ENCODE data around the gene EIF3D. TPM values are rescaled to one million over a fixed set of nuclear protein-coding genes. Genes with fewer than 3 reads are reported as not detected.

The EIF3D gene
- total and polyA plus RNA-seq, 9 of the 15 experiments (the other 6 are each of a cell fraction or from before 2014, with no cell fraction given), result 191 to 422 (median 279) TPM

DNA sequence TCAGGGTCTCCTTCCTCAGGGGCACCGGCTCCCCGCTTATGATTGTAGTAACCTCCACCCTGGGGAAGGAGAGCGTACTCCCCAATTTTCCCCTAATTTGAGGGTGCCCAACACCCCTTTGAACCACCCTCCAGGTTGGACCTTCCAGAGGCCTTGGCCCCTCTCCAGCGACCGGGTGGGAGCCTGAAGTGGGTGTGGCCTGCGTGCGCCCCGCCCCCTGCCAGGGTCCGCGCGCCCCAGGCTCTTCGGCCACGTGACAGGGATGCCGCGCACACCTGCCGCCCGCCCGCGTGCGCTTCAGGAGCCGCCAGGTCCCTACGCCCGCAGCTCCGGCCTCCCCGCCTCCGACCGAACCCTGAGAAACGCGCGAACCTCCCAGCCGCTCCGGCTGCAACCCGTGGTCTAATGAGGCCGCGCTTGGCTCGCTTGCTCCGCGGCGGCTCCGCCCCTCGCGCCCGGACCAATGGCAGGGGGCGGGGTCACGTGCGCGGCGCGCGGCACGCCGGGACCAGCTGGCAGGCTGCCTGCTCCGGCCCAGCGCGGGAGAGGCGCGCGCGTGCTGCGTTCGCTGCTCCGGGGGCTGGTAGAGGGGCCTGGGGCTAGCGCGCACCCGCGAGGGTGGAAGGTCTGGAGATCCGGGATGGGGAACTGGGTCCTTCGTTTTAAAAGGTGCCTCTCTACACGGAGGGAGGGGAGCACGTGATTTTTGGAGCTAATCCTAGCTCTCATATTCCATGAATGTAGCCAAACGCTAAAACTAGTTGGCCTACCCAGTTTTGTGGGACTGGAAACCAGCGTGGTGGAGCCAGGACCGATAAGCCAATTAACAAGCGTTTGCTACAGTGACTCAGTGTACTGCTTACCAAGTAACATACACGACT is 22.1 kb downstream of the EIF3D start, which contains the start of gene FOXRED2:
TSS of gene FOXRED2 (minus strand) at position 404 of the 881 bp plus-strand sequence. CDS start 618 bp downstream, outside the sequence.
- H3K9me1 ChIP-seq (ENCODE audit: control insufficient read depth, insufficient read depth, low read length), result no peaks in the 10 kb centered on the region
- in situ Hi-C loops (cut with MboI) (no loop called here), intact Hi-C loops (cut with micrococcal nuclease) (loop anchor here (2.0 kb wide), 1 partner anchor 26 kb away; the partner anchor contains the start of gene TXN2)
- H3K9me3 ChIP-seq (replicated peaks; ENCODE audit: control insufficient read depth, insufficient read depth, low read depth, low read length), result no peaks in the 10 kb centered on the region
- peaks cover 43% of the 10 kb centered on the region for H3K36me3 ChIP-seq (ENCODE audit: control insufficient read depth, insufficient read depth, low read length)
- ATAC-seq (peak; percentile 92), FAIRE-seq (peak; percentile 85), DNase-seq (ENCODE audit: extremely low read depth in 1 of 4, low spot score in 3 of 4) (peak; percentile 90 to 94 (median 93))
- H3K4me3 ChIP-seq, result peak within 1 kb of the TSS; percentile 53
- ChIA-PET CTCF (ENCODE audit: low intra/inter-chr PET ratio) (no interaction called here), POLR2A (interaction anchor here (0.7 to 2.6 kb wide), 8 partner anchors 9 to 26 kb away, joined by 3 to 13 read pairs (median 4); no protein-coding TSS in a partner anchor)
- H3K27me3 ChIP-seq (ENCODE audit: control insufficient read depth in 2 of 2, insufficient read depth in 2 of 2, low read length in 2 of 2), result no peaks in the 10 kb centered on the region
- peak within 1 kb of the TSS; percentile 78 for H3K4me2 ChIP-seq (ENCODE audit: insufficient read depth, low read length)
- peak within 1 kb of the TSS; percentile 82 for H2AFZ ChIP-seq (ENCODE audit: low read depth, low read length)
- H4K20me1 ChIP-seq (replicated peaks; ENCODE audit: control insufficient read depth, insufficient read depth, low read length), result no peaks in the 10 kb centered on the region
- 3% methylated on average over 25 of the region's 75 CpGs for WGBS (ENCODE audit: insufficient coverage, low coverage, missing lambda C conversion rate)
- peaks cover 19 to 31% of the 10 kb centered on the region in 2 experiments for H3K4me1 ChIP-seq (replicated peaks in 1 of 2; ENCODE audit: control insufficient read depth in 2 of 2, insufficient read depth in 2 of 2, low read length in 2 of 2)
- H3K79me2 ChIP-seq (ENCODE audit: control insufficient read depth, insufficient read depth, low read length), result peaks cover 17% of the 10 kb centered on the region
- TSS peak; percentile 28 for BruUV-seq (replicated peaks)
- peak within 1 kb of the TSS; percentile 66 for H3K27ac ChIP-seq (ENCODE audit: extremely low read depth, low read depth, low read length)
- H3K9ac ChIP-seq (ENCODE audit: insufficient read depth in 1 of 2, low read depth in 2 of 2, low read length in 2 of 2), result peak within 1 kb of the TSS; percentile 45 to 88
- TF ChIP-seq USF1 (CRISPR knock-in tag; IDR thresholded peaks at IDR 0.05), result peak; percentile 92
- TF ChIP-seq TAF1 (IDR thresholded peaks at IDR 0.05; ENCODE audit: control insufficient read depth, extremely low read depth, insufficient read depth, low read length, severe bottlenecking), result peak; percentile 79
- peak; percentile 84; the same call in 1 of the 2 replicates for TF ChIP-seq TOE1 (IDR thresholded peaks at IDR 0.05; ENCODE audit: borderline replicate concordance)
- TF ChIP-seq TOE1 (CRISPR knock-in tag; IDR thresholded peaks at IDR 0.05; ENCODE audit: borderline replicate concordance, low read depth), result 0 out of 2 replicates have a peak, but pooled peaks have one; percentile 22
- TF ChIP-seq ZNF232 (CRISPR knock-in tag; IDR thresholded peaks at IDR 0.05), result peak; percentile 89
- peak; percentile 52; the same call in 1 of the 2 replicates for TF ChIP-seq VEZF1 (CRISPR knock-in tag; IDR thresholded peaks at IDR 0.05)
- TF ChIP-seq HMGN3 (IDR thresholded peaks at IDR 0.05; ENCODE audit: borderline replicate concordance, extremely low read depth, insufficient read length, low read depth, low read length), result peak; percentile 76
- no peak for TF ChIP-seq TCF7L2 (IDR thresholded peaks at IDR 0.05; ENCODE audit: low read depth, low read length)
- TF ChIP-seq ZNF583 (CRISPR knock-in tag; IDR thresholded peaks at IDR 0.05), result no peak
- TF ChIP-seq L3MBTL2 (IDR thresholded peaks at IDR 0.05), result peak; percentile 99
- peak; percentile 89 for TF ChIP-seq NFIC (IDR thresholded peaks at IDR 0.05)

Data from K562 (cell line).